K562 (cell line): ENCODE results near the gene EXOC4. TPM values are rescaled to one million over a fixed set of nuclear protein-coding genes. Genes with fewer than 3 reads are reported as not detected.
A peak's percentile ranks its signal among the peaks of the same experiment; 100 is the strongest.

ENCODE experiments used
- ATAC-seq: fragments of 200-7000 bp; cut with Tn5 transposase; 3 replicates; pipeline ENCODE4 v1.9.1; 2020; ENCODE audit warnings: moderate library complexity
- BruUV-seq: library from RNA; stranded (reverse); fragments of 400-500 nt; replicated peaks from 2 replicates; lab custom pipeline; 2021; lab: Mats Ljungman, UMichigan
- CTCF ChIA-PET: fragments of 300-600 bp; formaldehyde crosslinking; extraction: SDS; loops from one replicate; lab custom pipeline; 2021; ENCODE audit warnings: low intra/inter-chr PET ratio; lab: Yijun Ruan, JAX
- POLR2A ChIA-PET: fragments of 300-600, 350-650 bp; sonication (Branson Sonifier 250); formaldehyde crosslinking; extraction: SDS; loops from one replicate; lab custom pipeline; 2021; ENCODE audit warnings: antibody characterized with exemption, inconsistent platforms; lab: Yijun Ruan, JAX
- DNase-seq, 4 experiments: peaks; one replicate each; pipeline versions ENCODE4 v3.0.0 to v3.0.0-alpha.2; 2011 to 2018; ENCODE audit warnings: low spot score in 3 of 4, mixed read lengths in 3 of 4; ENCODE audit errors: extremely low read depth in 1 of 4
- FAIRE-seq: peaks from 2 replicates; lab custom pipeline; 2011; peaks lifted over from hg19 to GRCh38; lab: Jason Lieb, UNC
- H2AFZ ChIP-seq: 2 replicates; pipeline ENCODE4 v1.6.0; 2011; ENCODE audit warnings: low read depth, low read length, control low read depth, inconsistent platforms
- H3K27ac ChIP-seq: fragments of 200-600 bp; 3 replicates; pipeline ENCODE4 v1.8.0; 2011; ENCODE audit warnings: low read depth, mild to moderate bottlenecking, control low read depth, inconsistent platforms, low read length, moderate library complexity, mixed read lengths; ENCODE audit errors: extremely low read depth
- H3K27me3 ChIP-seq, 2 experiments: fragments of 300-600 bp in 1 of 2; 2 replicates in 1 of 2; 3 replicates in 1 of 2; pipeline versions ENCODE4 v1.6.0 to v1.8.0; 2011; ENCODE audit warnings: inconsistent platforms in 2 of 2, low read length in 2 of 2, mild to moderate bottlenecking in 1 of 2, mixed read lengths in 1 of 2, moderate library complexity in 1 of 2; ENCODE audit not compliant: control insufficient read depth in 2 of 2, insufficient read depth in 2 of 2
- H3K36me3 ChIP-seq: fragments of 300-600 bp; 3 replicates; pipeline ENCODE4 v1.8.0; 2011; ENCODE audit warnings: mild to moderate bottlenecking, low read length, inconsistent platforms; ENCODE audit not compliant: control insufficient read depth, insufficient read depth
- H3K4me1 ChIP-seq, 2 experiments: fragments of 200-600 bp in 1 of 2; replicated peaks in 1 of 2; 2 replicates in 1 of 2; 3 replicates in 1 of 2; pipeline versions ENCODE4 v1.5.1 to v1.8.0; 2011; ENCODE audit warnings: inconsistent platforms in 2 of 2, low read length in 2 of 2, mild to moderate bottlenecking in 1 of 2, mixed read lengths in 1 of 2, moderate library complexity in 1 of 2; ENCODE audit not compliant: control insufficient read depth in 2 of 2, insufficient read depth in 2 of 2
- H3K4me2 ChIP-seq: 2 replicates; pipeline ENCODE4 v1.6.1; 2011; ENCODE audit warnings: low read length, control low read depth, inconsistent platforms, mixed read lengths; ENCODE audit not compliant: insufficient read depth
- H3K4me3 ChIP-seq: fragments of 200-600 bp; sonication (generic), shearing (Covaris generic); 2 replicates; pipeline ENCODE4 v1.5.1; 2016; ENCODE audit warnings: control low read depth, inconsistent platforms
- H3K79me2 ChIP-seq: fragments of 200-600 bp; 3 replicates; pipeline ENCODE4 v1.8.0; 2011; ENCODE audit warnings: low read length, inconsistent platforms; ENCODE audit not compliant: control insufficient read depth, insufficient read depth
- H3K9ac ChIP-seq, 2 experiments: 2 replicates each; pipeline versions ENCODE4 v1.6.0 to v1.6.1; 2011; ENCODE audit warnings: low read depth in 2 of 2, low read length in 2 of 2, control low read depth in 1 of 2, inconsistent platforms in 1 of 2, mild to moderate bottlenecking in 1 of 2, mixed read lengths in 1 of 2; ENCODE audit not compliant: insufficient read depth in 1 of 2
- H3K9me1 ChIP-seq: one replicate; pipeline ENCODE4 v1.6.0; 2011; ENCODE audit warnings: inconsistent platforms, mild to moderate bottlenecking, low read length, moderate library complexity; ENCODE audit not compliant: control insufficient read depth, insufficient read depth
- H3K9me3 ChIP-seq: replicated peaks from 2 replicates; pipeline ENCODE4 v1.5.1; 2011; ENCODE audit warnings: low read depth, low read length, inconsistent platforms; ENCODE audit not compliant: control insufficient read depth, insufficient read depth
- H4K20me1 ChIP-seq: replicated peaks from 2 replicates; pipeline ENCODE4 v1.6.1; 2011; ENCODE audit warnings: low read length, inconsistent platforms, mixed read lengths; ENCODE audit not compliant: control insufficient read depth, insufficient read depth
- C11orf30 ChIP-seq: fragments of 450-650 bp; IDR thresholded peaks from 2 replicates; pipeline ENCODE4 v1.6.1; 2016; ENCODE audit warnings: low read depth, mild to moderate bottlenecking
- MAFG ChIP-seq: fragments of 450-650 bp; conservative IDR thresholded peaks from 2 replicates; pipeline ENCODE4 v1.6.1; 2016; ENCODE audit warnings: missing genetic modification characterization, missing compliant biosample characterization
- MEF2D ChIP-seq: conservative IDR thresholded peaks from 2 replicates; pipeline ENCODE4 v1.6.1; 2016; ENCODE audit warnings: low read depth, missing genetic modification characterization, missing compliant biosample characterization
- MEIS2 ChIP-seq: fragments of 450-650 bp; IDR thresholded peaks from 2 replicates; pipeline ENCODE4 v1.6.1; 2014; ENCODE audit warnings: mild to moderate bottlenecking; ENCODE audit not compliant: partially characterized antibody
- NONO ChIP-seq, 2 experiments: fragments of 200-400 bp in 1 of 2; fragments of 450-650 bp in 1 of 2; formaldehyde crosslinking in 1 of 2; IDR thresholded peaks; 2 replicates each; pipeline ENCODE4 v1.6.1; 2017; ENCODE audit warnings: low read depth in 2 of 2, mild to moderate bottlenecking in 2 of 2, moderate library complexity in 2 of 2, low read length in 1 of 2
- WGBS: fragments of 100-300 bp; shearing (Covaris generic); methylation state at CpG from one replicate; pipeline ENCODE4 v1.1.6; 2016; ENCODE audit warnings: low coverage, mixed read lengths; ENCODE audit not compliant: insufficient coverage; ENCODE audit errors: missing lambda C conversion rate; 5-methylcytosine and 5-hydroxymethylcytosine counted together
- in situ Hi-C: fragments of 300-500 bp; cut with MboI; formaldehyde crosslinking; loops from 4 replicates; pipeline ENCODE4 v1.15.0; 2018; ENCODE audit warnings: inconsistent platforms, mixed read lengths
- intact Hi-C: fragments of 100-400 bp; cut with micrococcal nuclease; formaldehyde crosslinking; loops from 2 replicates; pipeline ENCODE4 v1.14.2; 2022
- polyA plus RNA-seq, 8 experiments: library from polyadenylated mRNA; depleted of rRNA in 4 of 8; stranded (reverse) in 5 of 8; unstranded in 3 of 8; fragments of >200 nt; fragmentation: Nextera tagmentation in 2 of 8; fragmentation: Illumina TruSeq in 1 of 8; extraction: Ambion mirVana in 2 of 8; extraction: Trizol in 1 of 8; gene quantifications; 2 replicates each; pipeline versions ENCODE4 v1.2.1 to v1.2.3, GENCODE V29; 2011 to 2014; ENCODE audit warnings: inconsistent platforms in 1 of 8, missing spikeins in 1 of 8
- total RNA-seq, 7 experiments: library from RNA; depleted of rRNA in 6 of 7; stranded (reverse); fragments of >200 nt in 6 of 7; fragmentation: Illumina TruSeq in 2 of 7; extraction: Trizol in 2 of 7; gene quantifications; 2 replicates each; pipeline versions ENCODE4 v1.2.1 to v1.2.3, GENCODE V29; 2011 to 2021; ENCODE audit warnings: low replicate concordance in 1 of 7
- TF ChIP-seq, protein P1 (sequence below), 2 experiments: fragments of 450-650 bp; conservative IDR thresholded peaks; 2 replicates each; pipeline ENCODE4 v1.6.1; 2017; ENCODE audit warnings: mild to moderate bottlenecking in 2 of 2, moderate library complexity in 2 of 2
- TF ChIP-seq, protein P2 (sequence below), 2 experiments: fragments of 450-650 bp; IDR thresholded peaks; 2 replicates each; pipeline ENCODE4 v1.6.1; 2016; ENCODE audit warnings: mild to moderate bottlenecking in 2 of 2, borderline replicate concordance in 1 of 2, low read depth in 1 of 2, moderate library complexity in 1 of 2

Gene EXOC4
- total and polyA plus RNA-seq, 9 of the 15 experiments (the other 6 are each of a cell fraction or from before 2014, with no cell fraction given) = 18.5 to 73.1 (median 46.6) TPM

DNA sequence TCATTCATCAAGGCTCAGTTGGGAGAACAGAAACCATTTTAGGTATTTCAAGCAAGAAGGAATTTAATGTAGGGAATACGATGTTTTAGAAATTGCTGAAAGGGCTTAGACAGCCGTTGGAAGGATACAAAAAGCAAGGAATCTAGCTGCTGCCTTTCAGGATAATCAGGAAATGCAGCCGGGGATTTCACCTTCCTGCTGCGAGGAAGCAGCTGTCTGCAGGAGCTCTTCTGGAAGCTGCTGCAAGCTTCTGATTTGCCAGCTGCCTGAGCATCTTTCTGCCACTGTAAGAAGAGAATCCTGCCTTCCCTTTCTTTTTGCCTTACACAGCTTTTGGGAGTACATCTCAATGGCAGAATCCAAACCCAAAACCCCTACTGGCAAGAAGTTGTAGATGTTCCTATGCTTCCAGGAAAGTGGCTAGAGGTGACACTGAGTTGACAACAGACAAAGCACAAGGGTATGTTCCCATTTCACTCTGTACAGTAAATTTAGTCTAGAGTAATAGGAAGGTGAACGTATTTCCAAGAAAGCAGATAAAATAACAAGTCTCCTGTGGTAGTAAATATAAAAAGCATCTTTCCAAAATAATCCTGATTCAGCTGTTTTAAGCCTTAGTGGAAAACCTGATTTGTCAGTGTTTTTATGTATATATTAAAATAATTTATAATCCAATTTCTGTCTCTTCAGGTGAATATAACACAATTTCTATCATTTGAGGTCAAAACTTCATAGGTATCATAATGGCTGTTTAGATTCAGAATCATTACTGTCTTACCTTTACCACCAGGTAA, 725.8 kb downstream of the EXOC4 start (continued):
- TF ChIP-seq, protein P1, sequence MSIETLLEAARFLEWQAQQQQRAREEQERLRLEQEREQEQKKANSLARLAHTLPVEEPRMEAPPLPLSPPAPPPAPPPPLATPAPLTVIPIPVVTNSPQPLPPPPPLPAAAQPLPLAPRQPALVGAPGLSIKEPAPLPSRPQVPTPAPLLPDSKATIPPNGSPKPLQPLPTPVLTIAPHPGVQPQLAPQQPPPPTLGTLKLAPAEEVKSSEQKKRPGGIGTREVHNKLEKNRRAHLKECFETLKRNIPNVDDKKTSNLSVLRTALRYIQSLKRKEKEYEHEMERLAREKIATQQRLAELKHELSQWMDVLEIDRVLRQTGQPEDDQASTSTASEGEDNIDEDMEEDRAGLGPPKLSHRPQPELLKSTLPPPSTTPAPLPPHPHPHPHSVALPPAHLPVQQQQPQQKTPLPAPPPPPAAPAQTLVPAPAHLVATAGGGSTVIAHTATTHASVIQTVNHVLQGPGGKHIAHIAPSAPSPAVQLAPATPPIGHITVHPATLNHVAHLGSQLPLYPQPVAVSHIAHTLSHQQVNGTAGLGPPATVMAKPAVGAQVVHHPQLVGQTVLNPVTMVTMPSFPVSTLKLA (conservative IDR thresholded peaks at IDR 0.05) = no peak
- TF ChIP-seq MAFG = peak; percentile 73
- peak; percentile 75 for TF ChIP-seq C11orf30

DNA sequence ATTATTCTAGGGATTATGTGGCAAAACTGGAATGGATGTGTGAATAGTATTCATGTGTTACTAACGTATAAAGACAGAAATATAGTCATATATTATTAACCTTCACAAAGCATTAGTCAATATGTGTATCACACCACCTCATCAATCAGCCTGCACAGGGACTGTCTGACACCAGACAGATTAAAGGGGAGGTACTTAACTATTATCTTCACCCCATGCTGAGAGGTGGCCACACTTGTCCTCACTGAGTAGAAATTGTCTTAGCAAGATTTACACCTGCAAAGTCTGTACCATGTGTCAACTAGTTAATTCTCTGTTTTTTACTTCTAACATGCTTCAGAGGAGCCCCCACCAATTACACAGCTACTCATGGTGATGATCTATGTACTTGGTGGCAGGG, 727.9 kb downstream of the EXOC4 start:
- BruUV-seq = no TSS peak
- ATAC-seq = peak; percentile 40; the same call in 1 of the 3 replicates
- Histone ChIP-seq H3K4me3 (no peak overlapping the region), H3K9ac (no peak overlapping the region), H3K9me3 (no peaks in the 10 kb centered on the region), H2AFZ (no peak overlapping the region), H3K9me1 (no peaks in the 10 kb centered on the region), H4K20me1 (no peaks in the 10 kb centered on the region), H3K4me2 (no peak overlapping the region), H3K36me3 (no peaks in the 10 kb centered on the region), H3K27me3 (no peaks in the 10 kb centered on the region), H3K27ac (no peak overlapping the region), H3K4me1 (peaks cover 0 to 7% of the 10 kb centered on the region in 2 experiments; a peak in 1 of 5 replicates), H3K79me2 (no peaks in the 10 kb centered on the region)
- ChIA-PET POLR2A (no interaction called here), CTCF (no interaction called here)
- intact Hi-C loops (no loop called here), in situ Hi-C loops (no loop called here)
- WGBS = 16% methylated on average over 1 of the region's 1 CpG
- no peak for FAIRE-seq
- peak in 1 of 4 experiments; percentile 28 for DNase-seq
- TF ChIP-seq, protein P2, sequence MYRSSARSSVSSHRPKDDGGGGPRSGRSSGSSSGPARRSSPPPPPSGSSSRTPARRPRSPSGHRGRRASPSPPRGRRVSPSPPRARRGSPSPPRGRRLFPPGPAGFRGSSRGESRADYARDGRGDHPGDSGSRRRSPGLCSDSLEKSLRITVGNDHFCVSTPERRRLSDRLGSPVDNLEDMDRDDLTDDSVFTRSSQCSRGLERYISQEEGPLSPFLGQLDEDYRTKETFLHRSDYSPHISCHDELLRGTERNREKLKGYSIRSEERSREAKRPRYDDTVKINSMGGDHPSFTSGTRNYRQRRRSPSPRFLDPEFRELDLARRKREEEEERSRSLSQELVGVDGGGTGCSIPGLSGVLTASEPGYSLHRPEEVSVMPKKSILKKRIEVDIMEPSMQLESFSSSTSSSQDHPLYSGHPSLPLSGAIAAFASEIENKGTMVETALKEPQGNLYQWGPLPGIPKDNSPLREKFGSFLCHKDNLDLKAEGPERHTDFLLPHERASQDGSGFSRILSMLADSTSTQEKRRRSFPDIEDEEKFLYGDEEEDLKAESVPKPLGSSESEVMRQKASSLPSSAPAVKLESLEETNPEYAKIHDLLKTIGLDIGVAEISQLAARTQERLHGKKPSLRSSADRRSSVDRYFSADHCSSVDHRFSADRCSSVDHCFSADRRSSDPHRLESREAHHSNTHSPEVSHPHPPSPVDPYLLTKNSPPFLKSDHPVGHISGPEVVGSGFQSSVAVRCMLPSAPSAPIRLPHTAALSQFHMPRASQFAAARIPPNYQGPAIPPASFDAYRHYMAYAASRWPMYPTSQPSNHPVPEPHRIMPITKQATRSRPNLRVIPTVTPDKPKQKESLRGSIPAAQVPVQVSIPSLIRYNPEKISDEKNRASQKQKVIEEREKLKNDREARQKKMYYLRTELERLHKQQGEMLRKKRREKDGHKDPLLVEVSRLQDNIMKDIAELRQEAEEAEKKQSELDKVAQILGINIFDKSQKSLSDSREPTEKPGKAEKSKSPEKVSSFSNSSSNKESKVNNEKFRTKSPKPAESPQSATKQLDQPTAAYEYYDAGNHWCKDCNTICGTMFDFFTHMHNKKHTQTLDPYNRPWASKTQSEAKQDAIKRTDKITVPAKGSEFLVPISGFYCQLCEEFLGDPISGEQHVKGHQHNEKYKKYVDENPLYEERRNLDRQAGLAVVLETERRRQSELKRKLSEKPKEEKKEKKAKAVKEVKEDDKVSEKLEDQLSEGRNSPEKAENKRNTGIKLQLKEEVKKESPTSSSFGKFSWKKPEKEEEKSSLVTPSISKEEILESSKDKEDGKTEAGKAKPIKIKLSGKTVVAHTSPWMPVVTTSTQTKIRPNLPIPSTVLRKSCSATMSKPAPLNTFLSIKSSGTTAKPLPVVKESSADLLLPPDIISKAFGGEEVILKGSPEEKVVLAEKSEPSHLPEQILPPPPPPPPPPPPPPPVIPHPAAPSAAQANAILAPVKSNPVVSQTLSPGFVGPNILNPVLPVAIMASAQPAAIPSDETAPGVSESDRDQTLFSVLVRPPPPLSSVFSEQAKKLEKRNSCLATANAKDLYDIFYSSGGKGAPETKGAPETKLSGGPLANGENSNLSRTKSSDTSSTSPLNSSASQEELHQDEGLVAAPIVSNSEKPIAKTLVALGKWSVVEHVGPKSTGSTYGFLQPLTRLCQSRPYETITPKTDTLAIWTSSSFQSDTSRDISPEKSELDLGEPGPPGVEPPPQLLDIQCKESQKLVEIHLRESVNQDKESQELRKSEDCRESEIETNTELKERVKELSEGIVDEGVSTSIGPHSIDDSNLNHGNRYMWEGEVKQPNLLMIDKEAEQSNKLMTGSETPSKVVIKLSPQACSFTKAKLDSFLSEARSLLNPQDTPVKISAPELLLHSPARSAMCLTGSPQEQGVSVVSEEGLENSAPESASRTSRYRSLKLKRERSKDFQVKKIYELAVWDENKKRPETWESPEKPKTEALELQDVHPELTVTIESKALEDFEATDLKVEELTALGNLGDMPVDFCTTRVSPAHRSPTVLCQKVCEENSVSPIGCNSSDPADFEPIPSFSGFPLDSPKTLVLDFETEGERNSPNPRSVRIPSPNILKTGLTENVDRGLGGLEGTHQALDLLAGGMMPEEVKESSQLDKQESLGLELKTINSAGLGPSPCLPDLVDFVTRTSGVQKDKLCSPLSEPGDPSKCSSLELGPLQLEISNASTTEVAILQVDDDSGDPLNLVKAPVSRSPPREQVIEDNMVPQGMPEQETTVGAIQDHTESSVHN (IDR thresholded peaks at IDR 0.05; ENCODE audit: borderline replicate concordance in 1 of 2, low read depth in 1 of 2) = no peak
- TF ChIP-seq NONO (IDR thresholded peaks at IDR 0.05; ENCODE audit: low read depth in 2 of 2, low read length in 1 of 2) = no peak
- TF ChIP-seq MEF2D = no peak
- peak; percentile 86 for TF ChIP-seq MEIS2
